Stimulated activated naive CD8-positive, alpha-beta T cell treated with anti-CD3 and anti-CD28 coated beads, Interleukin-15, amount 100 ng/mL, for 72 hours (primary cell): Measurements from ENCODE around the gene MAMDC2.
A peak's percentile ranks its signal among the peaks of the same experiment; 100 is the strongest.

Source experiments
- ATAC-seq: fragments of 150-1000 bp; cut with Tn5 transposase; 2 replicates; pipeline ENCODE4 v1.10.0; 2021; ENCODE audit warnings: mild to moderate bottlenecking, moderate library complexity
- DNase-seq, 2 donors: peaks; one replicate each; pipeline ENCODE4 v3.0.0; 2021 to 2022
- H3K27ac Mint-ChIP-seq, 2 donors: one replicate each; pipeline ENCODE4 v1.8.0; 2022; ENCODE audit warnings: mild to moderate bottlenecking in 2 of 2, mixed read lengths in 2 of 2, moderate library complexity in 2 of 2
- H3K27me3 Mint-ChIP-seq: one replicate; pipeline ENCODE4 v1.8.0; 2022; ENCODE audit warnings: mixed read lengths
- H3K4me1 Mint-ChIP-seq: one replicate; pipeline ENCODE4 v1.8.0; 2022; ENCODE audit warnings: mild to moderate bottlenecking, mixed read lengths
- H3K4me3 Mint-ChIP-seq, 2 donors: one replicate each; pipeline ENCODE4 v1.8.0; 2022; ENCODE audit warnings: mild to moderate bottlenecking in 2 of 2, mixed read lengths in 2 of 2, moderate library complexity in 1 of 2
- H3K9me3 Mint-ChIP-seq, 2 donors: one replicate each; pipeline ENCODE4 v1.8.0; 2022; ENCODE audit warnings: mixed read lengths in 2 of 2

The MAMDC2 gene

DNA sequence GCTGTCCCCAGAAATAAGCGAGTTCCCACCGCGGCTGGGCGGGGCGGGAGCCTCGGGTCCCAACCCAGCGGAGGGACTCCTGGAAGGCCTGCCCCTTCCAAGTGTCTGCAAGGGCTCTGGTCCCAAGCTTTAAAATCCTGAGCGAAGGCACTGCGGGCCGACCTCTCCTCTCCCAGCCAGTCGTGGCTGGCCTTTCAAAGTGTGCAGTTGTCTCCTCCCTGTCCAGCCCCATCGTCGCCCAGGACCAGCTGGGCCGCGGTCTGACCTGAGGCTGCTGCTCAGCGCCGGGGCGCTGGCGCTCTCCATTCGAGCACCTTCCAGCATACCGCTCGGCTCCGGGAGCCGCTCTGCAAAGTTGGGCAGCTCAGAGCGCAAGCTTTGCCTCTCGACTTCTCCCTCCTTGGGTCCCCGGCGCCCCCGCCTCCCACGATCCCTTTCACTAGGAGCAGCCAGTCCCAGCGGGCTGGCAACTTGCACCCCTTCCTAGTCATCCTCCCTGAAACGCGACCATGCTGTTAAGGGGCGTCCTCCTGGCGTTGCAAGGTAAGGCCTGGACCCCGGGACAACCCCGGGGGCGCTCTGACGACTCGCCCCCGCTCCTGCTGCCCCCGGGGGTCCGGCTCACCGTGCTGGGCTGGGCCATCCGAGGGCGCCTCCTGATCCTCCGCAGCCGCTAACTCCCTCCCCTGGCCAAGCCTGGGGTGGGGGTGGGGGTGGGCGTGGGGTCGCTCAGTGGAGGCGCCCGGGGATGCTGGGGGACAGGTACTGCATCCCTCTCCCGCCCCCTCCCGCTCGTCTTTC lies at the start of gene MAMDC2:
TSS of gene MAMDC2 (plus strand) at position 160 of the 801 bp plus-strand sequence. CDS start at position 510, 350 bp downstream.
- Mint-ChIP-seq H3K9me3 (no peaks in the 10 kb centered on the region), H3K27me3 (peaks cover 72% of the 10 kb centered on the region), H3K4me1 (peaks cover 15% of the 10 kb centered on the region), H3K4me3 (peak within 1 kb of the TSS; percentile 60 to 74), H3K27ac (no peak within 1 kb of the TSS)
- DNase-seq, result no peak
- ATAC-seq, result peak; percentile 51

DNA sequence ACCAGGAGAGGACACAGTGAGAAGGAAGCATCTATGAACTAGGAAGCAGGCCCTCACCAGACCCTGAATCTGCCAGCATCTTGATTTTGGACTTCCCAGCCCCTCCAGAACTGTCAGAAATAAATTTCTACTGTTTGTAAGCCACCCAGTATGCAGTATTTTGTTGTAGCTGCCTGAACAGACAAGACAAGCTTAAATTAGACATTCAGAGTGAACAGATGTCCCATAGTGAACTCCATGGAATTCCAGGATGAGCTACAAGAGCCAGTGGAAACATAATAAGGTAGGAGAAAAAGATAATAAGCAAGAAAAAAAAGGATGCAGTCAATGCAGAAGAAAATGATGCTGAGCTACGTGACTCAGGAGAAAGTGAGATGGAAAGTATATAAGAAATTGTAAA lies 47.8 kb upstream of the MAMDC2 start:
- H3K4me3 Mint-ChIP-seq, result no peak overlapping the region
- H3K27ac Mint-ChIP-seq, result no peak overlapping the region
- ATAC-seq, result no peak
- no peaks in the 10 kb centered on the region for H3K4me1 Mint-ChIP-seq
- peaks cover 13% of the 10 kb centered on the region for H3K27me3 Mint-ChIP-seq
- no peaks in the 10 kb centered on the region for H3K9me3 Mint-ChIP-seq
- DNase-seq, result no peak

- no peak overlapping the region for H3K4me3 Mint-ChIP-seq
- no peaks in the 10 kb centered on the region for H3K9me3 Mint-ChIP-seq
- DNase-seq (no peak), ATAC-seq (no peak)
- no peaks in the 10 kb centered on the region for H3K4me1 Mint-ChIP-seq
- H3K27me3 Mint-ChIP-seq, result peaks cover 9% of the 10 kb centered on the region
- H3K27ac Mint-ChIP-seq, result no peak overlapping the region
These were observed 46.7 kb upstream of the MAMDC2 start for GRCh38 chr9:69996967-69997366.

DNA sequence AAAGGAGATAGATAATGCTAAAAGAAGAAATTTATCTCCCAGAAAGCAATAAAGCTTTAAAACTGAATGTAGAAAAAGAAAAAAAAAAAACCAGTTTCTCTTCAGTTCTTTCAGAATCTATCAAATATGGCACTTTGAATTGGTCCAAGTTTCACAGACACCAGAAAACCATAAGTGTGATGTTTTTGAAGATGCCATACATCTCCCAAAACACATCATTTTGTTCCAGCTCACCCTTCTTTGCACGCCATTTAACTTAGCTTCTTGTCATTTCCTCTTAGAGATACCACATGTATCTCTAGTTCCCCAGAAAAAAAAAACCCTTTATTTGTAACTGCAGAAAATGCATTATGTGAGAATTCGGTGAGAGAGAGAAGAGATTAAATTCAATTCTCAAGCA lies 46.1 kb upstream of the MAMDC2 start:
- Mint-ChIP-seq H3K4me1 (no peaks in the 10 kb centered on the region), H3K4me3 (no peak overlapping the region), H3K27ac (no peak overlapping the region), H3K27me3 (peaks cover 8% of the 10 kb centered on the region), H3K9me3 (no peaks in the 10 kb centered on the region)
- ATAC-seq (no peak), DNase-seq (no peak)

GRCh38 chr9:69999315-69999714 lies 44.3 kb upstream of the MAMDC2 start:
- no peak for DNase-seq
- peaks cover 21% of the 10 kb centered on the region for H3K27me3 Mint-ChIP-seq
- no peaks in the 10 kb centered on the region for H3K9me3 Mint-ChIP-seq
- ATAC-seq, result no peak
- no peak overlapping the region for H3K4me3 Mint-ChIP-seq
- H3K4me1 Mint-ChIP-seq, result no peaks in the 10 kb centered on the region
- no peak overlapping the region for H3K27ac Mint-ChIP-seq

DNA sequence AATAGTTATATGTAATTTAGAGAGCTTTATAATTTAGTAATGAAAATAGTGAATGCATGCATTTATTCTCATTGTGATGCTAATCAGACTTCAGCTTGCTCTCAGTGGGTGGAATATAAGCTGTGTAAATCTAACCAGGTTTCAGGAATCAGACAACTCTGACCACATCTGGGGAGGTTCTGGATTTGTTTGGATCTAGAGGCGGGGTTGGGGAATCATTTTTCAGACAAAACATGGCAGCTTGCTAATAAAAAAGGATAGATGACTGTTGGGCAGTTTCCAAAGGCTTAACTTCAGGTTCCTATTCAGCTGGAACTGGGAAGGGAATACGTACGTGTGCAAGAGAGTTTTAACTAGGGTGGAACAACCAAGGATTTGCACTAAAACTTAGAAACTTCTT lies 43.2 kb upstream of the MAMDC2 start:
- no peak overlapping the region for H3K4me3 Mint-ChIP-seq
- H3K4me1 Mint-ChIP-seq, result no peaks in the 10 kb centered on the region
- peak overlapping the region in 1 of 2 donors; percentile 22 for H3K27ac Mint-ChIP-seq
- H3K27me3 Mint-ChIP-seq, result peaks cover 22% of the 10 kb centered on the region
- no peak for DNase-seq
- ATAC-seq, result no peak
- no peaks in the 10 kb centered on the region for H3K9me3 Mint-ChIP-seq

DNA sequence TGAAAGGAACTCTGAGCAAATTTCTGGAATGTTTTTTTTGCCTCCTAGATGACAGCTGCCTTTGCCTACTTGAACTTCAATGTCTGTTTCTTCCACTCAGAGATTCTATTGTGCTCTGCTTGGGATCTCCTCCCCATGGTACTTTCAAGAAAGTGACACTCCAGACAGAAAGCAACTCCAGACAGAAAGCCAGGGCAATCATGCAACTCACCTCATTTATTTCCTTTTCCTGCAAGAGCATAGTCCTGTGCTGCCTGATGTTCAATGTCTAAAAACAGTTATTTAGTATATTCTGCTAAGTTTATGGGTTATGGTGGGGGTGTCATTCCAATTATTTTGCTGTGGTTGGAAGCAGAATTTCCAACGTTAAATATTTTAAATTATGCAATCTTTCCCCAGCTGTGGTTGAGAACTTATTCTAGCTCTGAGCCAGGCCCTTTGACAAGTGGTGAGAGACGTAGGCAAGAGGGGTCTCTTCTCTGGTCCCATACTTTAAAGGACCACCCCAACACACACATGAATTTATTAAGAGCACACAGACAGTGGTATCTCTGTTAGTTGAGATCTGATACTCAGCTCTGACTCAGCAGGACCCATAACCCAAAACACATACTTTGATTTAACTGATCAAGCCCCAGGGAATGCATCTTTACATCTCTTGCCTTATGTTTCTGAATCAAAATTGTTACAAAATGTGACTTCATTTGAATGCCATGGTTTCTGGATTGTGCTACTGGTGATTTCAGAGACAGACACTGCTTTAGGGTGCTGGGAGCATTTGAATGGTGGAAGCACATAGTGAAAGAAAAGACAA lies 39.5 kb upstream of the MAMDC2 start:
- Mint-ChIP-seq H3K4me3 (no peak overlapping the region), H3K4me1 (no peaks in the 10 kb centered on the region), H3K27me3 (peaks cover 41% of the 10 kb centered on the region), H3K27ac (no peak overlapping the region), H3K9me3 (no peaks in the 10 kb centered on the region)
- ATAC-seq (no peak), DNase-seq (no peak)

DNA sequence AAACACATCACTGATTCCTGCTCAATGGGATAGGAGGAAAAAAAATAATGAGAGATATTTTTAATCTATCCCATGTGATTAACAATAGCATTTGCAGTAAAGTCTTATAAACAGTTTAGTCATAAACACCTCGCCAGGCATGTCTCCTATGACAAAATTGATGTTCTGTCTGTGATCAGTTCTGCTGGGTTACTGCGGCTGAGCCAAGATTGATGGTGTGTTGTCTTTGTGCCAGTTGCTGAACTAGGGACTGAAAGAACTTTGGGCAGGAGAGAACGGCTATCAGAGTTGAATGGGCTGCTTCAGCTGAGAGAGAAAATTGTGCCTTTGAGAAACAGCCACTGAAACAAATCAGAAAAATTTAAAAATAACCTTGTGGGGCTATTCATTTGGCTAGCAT lies 37.3 kb upstream of the MAMDC2 start:
- H3K27me3 Mint-ChIP-seq, result peaks cover 37% of the 10 kb centered on the region
- no peaks in the 10 kb centered on the region for H3K4me1 Mint-ChIP-seq
- ATAC-seq (no peak), DNase-seq (no peak)
- H3K9me3 Mint-ChIP-seq, result no peaks in the 10 kb centered on the region
- no peak overlapping the region for H3K4me3 Mint-ChIP-seq
- no peak overlapping the region for H3K27ac Mint-ChIP-seq

DNA sequence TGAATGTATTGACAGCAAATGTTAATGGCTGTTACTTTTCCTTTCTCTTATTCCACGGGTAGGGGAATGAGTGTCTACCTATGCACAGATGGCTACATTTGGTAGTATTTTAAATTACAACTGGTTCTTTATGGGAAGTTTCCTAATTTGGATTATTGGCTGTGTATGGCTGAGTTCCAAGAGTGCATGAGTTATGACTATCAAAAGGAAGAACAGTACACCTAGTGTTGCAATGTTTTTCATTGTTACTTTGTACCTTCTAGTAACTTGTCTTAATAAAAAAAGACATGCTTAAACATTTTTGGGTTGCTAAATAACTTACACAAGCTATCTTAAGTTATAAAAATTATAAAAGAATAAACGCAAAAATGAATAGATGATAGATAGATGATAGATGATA lies 35.8 kb upstream of the MAMDC2 start:
- Mint-ChIP-seq H3K27me3 (peaks cover 34% of the 10 kb centered on the region), H3K4me3 (no peak overlapping the region), H3K4me1 (no peaks in the 10 kb centered on the region), H3K9me3 (no peaks in the 10 kb centered on the region), H3K27ac (no peak overlapping the region)
- no peak for DNase-seq
- ATAC-seq, result no peak

DNA sequence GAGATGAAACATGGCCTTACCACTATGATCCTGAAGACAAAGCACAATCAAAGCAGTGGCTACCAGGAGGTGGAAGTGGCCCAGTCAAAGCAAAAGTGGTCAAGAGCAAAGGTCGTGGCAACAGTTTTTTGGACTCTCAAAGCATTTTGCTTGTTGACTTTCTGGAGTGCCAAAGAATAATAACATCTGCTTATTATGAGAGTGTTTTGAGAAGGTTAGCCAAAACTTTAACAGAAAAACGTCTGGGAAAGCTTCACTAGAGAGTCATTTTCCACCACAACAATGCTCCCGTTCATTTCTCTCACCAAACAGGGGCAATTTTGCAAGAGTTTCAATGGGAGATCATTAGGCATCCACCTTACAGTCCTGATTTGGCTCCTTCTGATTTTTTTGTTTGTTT lies 33.6 kb upstream of the MAMDC2 start:
- no peak overlapping the region for H3K4me3 Mint-ChIP-seq
- DNase-seq (no peak), ATAC-seq (no peak)
- peaks cover 20% of the 10 kb centered on the region for H3K27me3 Mint-ChIP-seq
- H3K4me1 Mint-ChIP-seq, result no peaks in the 10 kb centered on the region
- H3K9me3 Mint-ChIP-seq, result no peaks in the 10 kb centered on the region
- no peak overlapping the region for H3K27ac Mint-ChIP-seq

- Mint-ChIP-seq H3K27me3 (peaks cover 10% of the 10 kb centered on the region), H3K4me3 (no peak overlapping the region), H3K9me3 (no peaks in the 10 kb centered on the region), H3K4me1 (no peaks in the 10 kb centered on the region), H3K27ac (no peak overlapping the region)
- no peak for DNase-seq
- ATAC-seq, result no peak
These were observed 32.3 kb upstream of the MAMDC2 start for GRCh38 chr9:70011366-70011765.

DNA sequence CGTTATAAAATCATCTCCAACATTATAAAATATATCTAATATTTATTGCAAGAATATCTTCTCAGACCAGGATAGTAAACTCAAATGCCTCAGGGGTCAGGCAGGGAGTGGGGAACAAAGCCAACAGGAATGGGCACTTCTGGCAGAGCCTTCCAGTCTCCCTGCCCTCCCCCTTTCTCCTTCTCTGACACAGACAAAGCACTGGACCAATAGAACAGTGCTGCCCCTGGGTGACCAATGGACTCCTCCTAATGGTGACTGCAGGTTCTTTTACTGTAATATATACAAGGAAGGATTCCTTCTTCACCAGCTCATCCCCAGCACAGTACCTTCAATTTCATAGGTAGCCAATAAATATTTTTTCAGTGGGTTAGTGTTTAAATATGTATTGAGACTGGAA lies 31.1 kb upstream of the MAMDC2 start:
- H3K27me3 Mint-ChIP-seq, result no peaks in the 10 kb centered on the region
- no peaks in the 10 kb centered on the region for H3K4me1 Mint-ChIP-seq

DNA sequence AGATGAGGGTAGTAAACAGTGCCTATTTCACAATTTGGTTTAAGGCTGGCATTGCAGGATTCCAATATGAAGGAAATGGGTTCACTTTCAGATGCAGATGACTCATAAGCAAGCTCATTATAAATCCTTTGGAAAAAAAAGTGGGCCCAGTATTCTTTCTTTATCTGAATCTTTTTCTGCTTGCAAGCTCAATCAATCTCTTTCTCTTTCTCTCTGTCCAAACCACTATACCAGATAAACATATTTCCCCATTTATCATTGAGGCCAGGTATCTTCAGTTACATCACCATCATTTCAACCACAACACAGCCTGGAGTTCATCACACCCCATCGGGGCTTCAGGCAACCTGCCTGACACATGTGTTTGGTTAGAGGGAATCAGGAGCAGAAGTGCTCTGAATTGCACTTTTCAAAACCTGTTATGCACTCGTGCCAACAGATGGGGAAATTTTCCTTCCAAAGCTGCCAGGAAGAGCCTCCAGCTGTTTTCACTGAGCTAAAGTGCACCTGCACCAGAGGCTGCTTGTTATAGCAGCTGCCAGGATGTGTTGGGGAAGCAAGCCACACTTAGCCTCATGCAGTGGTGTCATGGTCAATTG lies 30.0 kb upstream of the MAMDC2 start:
- Mint-ChIP-seq H3K27ac (no peak overlapping the region), H3K4me3 (no peak overlapping the region), H3K4me1 (no peaks in the 10 kb centered on the region), H3K9me3 (no peaks in the 10 kb centered on the region), H3K27me3 (no peaks in the 10 kb centered on the region)
- ATAC-seq (no peak), DNase-seq (no peak)

More for the DNA sequence above, 31.1 kb upstream of the MAMDC2 start:
- Mint-ChIP-seq H3K27ac (no peak overlapping the region), H3K4me3 (no peak overlapping the region), H3K9me3 (no peaks in the 10 kb centered on the region)
- ATAC-seq (no peak), DNase-seq (no peak)

- H3K4me3 Mint-ChIP-seq, result no peak overlapping the region
- no peaks in the 10 kb centered on the region for H3K9me3 Mint-ChIP-seq
- H3K27ac Mint-ChIP-seq, result no peak overlapping the region
- peaks cover 10% of the 10 kb centered on the region for H3K27me3 Mint-ChIP-seq
- ATAC-seq (no peak), DNase-seq (no peak)
- H3K4me1 Mint-ChIP-seq, result no peaks in the 10 kb centered on the region
These were observed 28.5 kb upstream of the MAMDC2 start for GRCh38 chr9:70015099-70015498.

- no peak for DNase-seq
- Mint-ChIP-seq H3K27me3 (peaks cover 22% of the 10 kb centered on the region), H3K27ac (no peak overlapping the region), H3K4me1 (no peaks in the 10 kb centered on the region), H3K9me3 (no peaks in the 10 kb centered on the region), H3K4me3 (no peak overlapping the region)
- no peak for ATAC-seq
These were observed 23.4 kb upstream of the MAMDC2 start for GRCh38 chr9:70020217-70020616.

DNA sequence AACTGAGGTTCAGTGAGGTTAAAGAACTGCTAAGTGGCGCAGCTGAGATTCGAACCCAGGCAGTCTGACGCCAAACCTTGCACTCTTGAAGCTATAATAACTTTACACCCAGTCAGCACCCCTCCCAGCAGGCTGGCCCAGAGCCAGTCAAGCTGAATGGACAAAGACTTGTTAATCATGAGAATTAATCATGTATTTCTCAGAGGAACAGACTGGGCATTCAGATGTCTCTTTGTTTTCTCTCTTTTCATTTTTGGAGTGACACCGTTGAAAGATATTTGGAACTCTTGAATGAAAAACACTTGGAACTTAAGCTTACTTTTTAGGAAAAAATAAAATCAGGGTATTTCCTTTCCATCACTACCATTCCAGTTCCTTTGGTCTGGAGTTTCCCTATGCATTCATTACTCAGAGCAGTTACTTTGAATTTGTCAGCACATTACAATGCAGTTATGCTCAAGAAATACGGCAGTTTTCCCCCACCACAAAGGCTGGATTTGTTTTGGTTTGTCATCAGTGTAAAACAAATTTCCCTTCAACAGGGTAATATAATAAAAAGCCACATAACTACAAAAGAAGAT lies 22.6 kb upstream of the MAMDC2 start:
- ATAC-seq (no peak), DNase-seq (no peak)
- Mint-ChIP-seq H3K27ac (no peak overlapping the region), H3K9me3 (peaks cover 0 to 5% of the 10 kb centered on the region in 2 donors), H3K4me1 (no peaks in the 10 kb centered on the region), H3K27me3 (peaks cover 22% of the 10 kb centered on the region), H3K4me3 (no peak overlapping the region)
